Stimulated activated CD4-positive, alpha-beta T cell treated with anti-CD3 and anti-CD28 coated beads, Interleukin-1b, Interleukin-23, amount 100 ng/mL, for 4 hours (primary cell): ENCODE results near the gene ADCY1.
"Not testable (repeated sequence)": the region's sequence is repeated elsewhere in the genome, so short reads cannot be mapped to it uniquely, and the experiment has no call there.

ENCODE experiments used
- DNase-seq, 2 donors: peaks; one replicate each; pipeline ENCODE4 v3.0.0-alpha.2; 2020; ENCODE audit warnings: low read depth in 2 of 2

ADCY1 gene

GRCh38 chr7:45759464-45759863 is 185.3 kb downstream of the ADCY1 start:
- not testable (repeated sequence) for DNase-seq

- not testable (repeated sequence) for DNase-seq
Observed at GRCh38 chr7:45761545-45762205, 187.5 kb downstream of the ADCY1 start.

GRCh38 chr7:45762225-45762994 is 188.2 kb downstream of the ADCY1 start:
- DNase-seq: not testable (repeated sequence)

GRCh38 chr7:45768516-45769394 is 194.6 kb downstream of the ADCY1 start:
- peak; percentile 94 to 96 for DNase-seq

GRCh38 chr7:45769626-45770025 is 195.5 kb downstream of the ADCY1 start:
- DNase-seq: not testable (repeated sequence)
